WERI-Rb-1 (cell line): ENCODE measurements around the gene DOK6.

Experiments
- DNase-seq: peaks from one replicate; pipeline ENCODE4 v3.0.0-alpha.2; 2020
- H3K27ac ChIP-seq: fragments of 250-450 bp; sonication (Bioruptor Pico); 2 replicates; pipeline ENCODE4 v1.5.1; 2020; ENCODE audit warnings: mild to moderate bottlenecking, moderate library complexity
- H3K27me3 ChIP-seq: fragments of 250-450 bp; sonication (Bioruptor Pico); 2 replicates; pipeline ENCODE4 v1.5.1; 2021; ENCODE audit warnings: mild to moderate bottlenecking, low read depth, moderate library complexity; ENCODE audit not compliant: insufficient read depth, severe bottlenecking
- H3K36me3 ChIP-seq: fragments of 250-450 bp; sonication (Bioruptor Pico); 2 replicates; pipeline ENCODE4 v1.5.1; 2020; ENCODE audit warnings: mild to moderate bottlenecking, moderate library complexity
- H3K4me3 ChIP-seq: 2 replicates; pipeline ENCODE4 v1.5.1; 2011; ENCODE audit warnings: low read depth, mild to moderate bottlenecking, control low read depth, low read length
- H3K9me3 ChIP-seq: fragments of 250-450 bp; sonication (Bioruptor Pico); 2 replicates; pipeline ENCODE4 v1.5.1; 2021; ENCODE audit warnings: mild to moderate bottlenecking, moderate library complexity; ENCODE audit not compliant: severe bottlenecking
- TF ChIP-seq, protein P1 (sequence below): IDR thresholded peaks from 2 replicates; pipeline ENCODE4 v1.5.1; 2011; ENCODE audit warnings: low read depth, mild to moderate bottlenecking, control low read depth, inconsistent platforms, low read length

DOK6 gene

DNA sequence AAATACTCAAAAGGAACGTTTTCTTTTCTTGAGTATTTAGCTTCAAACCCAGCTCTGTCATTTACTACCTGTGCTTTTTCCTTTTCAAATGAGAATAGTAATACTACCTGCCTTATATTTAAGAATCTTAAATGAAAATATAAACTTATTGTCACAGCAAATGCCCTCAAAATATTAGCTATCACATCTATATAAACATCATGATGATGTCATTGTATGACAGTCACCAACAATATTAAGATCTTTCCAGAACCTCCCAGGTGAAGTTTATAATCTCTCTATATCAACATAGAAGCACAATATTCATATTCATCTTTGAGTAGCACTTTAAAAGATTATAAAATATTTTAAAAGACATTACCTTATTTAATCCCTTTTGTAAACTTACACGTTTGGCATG, 92.2 kb downstream of the DOK6 start:
- DNase-seq: no peak
- TF ChIP-seq, protein P1, sequence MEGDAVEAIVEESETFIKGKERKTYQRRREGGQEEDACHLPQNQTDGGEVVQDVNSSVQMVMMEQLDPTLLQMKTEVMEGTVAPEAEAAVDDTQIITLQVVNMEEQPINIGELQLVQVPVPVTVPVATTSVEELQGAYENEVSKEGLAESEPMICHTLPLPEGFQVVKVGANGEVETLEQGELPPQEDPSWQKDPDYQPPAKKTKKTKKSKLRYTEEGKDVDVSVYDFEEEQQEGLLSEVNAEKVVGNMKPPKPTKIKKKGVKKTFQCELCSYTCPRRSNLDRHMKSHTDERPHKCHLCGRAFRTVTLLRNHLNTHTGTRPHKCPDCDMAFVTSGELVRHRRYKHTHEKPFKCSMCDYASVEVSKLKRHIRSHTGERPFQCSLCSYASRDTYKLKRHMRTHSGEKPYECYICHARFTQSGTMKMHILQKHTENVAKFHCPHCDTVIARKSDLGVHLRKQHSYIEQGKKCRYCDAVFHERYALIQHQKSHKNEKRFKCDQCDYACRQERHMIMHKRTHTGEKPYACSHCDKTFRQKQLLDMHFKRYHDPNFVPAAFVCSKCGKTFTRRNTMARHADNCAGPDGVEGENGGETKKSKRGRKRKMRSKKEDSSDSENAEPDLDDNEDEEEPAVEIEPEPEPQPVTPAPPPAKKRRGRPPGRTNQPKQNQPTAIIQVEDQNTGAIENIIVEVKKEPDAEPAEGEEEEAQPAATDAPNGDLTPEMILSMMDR: no peak
- Histone ChIP-seq H3K9me3 (no peaks in the 10 kb centered on the region), H3K27me3 (no peaks in the 10 kb centered on the region), H3K4me3 (no peak overlapping the region), H3K36me3 (no peaks in the 10 kb centered on the region), H3K27ac (no peak overlapping the region)

DNA sequence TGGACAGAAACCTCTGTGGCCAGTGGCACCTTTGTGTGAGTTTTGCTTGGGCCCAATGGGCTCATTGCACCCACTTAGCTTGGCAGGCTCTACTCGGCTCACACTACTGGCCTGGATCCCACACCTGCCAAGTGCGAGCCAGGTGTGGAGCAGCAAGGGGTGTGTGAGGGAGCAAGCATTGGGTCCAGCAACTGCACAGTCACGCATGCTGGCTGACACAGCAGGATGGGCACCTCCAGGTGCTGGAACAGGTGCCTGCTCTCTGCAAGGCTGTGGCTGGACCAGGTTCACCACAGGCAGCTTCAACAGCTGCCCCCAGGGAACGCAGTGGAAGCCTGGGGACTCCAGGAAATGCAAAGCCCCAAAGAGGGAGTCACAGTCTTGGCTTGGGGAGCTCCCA, 94.2 kb downstream of the DOK6 start:
- TF ChIP-seq, protein P1: no peak

DNA sequence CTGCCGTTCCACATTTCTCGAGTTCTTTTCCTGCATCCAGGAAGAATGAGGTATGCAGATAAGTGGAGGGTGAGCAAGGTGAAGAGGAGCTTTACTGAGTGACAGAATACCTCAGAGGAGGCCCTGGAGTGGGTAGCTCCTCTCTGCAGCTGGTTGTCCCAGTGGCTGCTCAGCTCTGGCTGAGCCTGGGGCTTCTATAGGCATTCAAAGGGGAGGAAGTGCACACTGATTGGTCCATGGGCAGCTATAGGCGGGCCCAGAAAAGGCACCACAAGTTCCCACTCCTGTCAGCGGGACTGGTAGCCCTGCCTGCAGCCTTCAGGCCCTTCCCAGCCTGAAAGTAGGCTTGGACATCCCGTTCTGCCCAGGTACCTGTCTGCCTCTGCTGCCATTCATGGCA, 94.7 kb downstream of the DOK6 start:
- no peak overlapping the region for H3K27ac ChIP-seq
- TF ChIP-seq, protein P1: no peak
- no peaks in the 10 kb centered on the region for H3K36me3 ChIP-seq
- H3K9me3 ChIP-seq: no peaks in the 10 kb centered on the region
- H3K27me3 ChIP-seq: no peaks in the 10 kb centered on the region
- no peak overlapping the region for H3K4me3 ChIP-seq
- DNase-seq: no peak

More for the DNA sequence above, 94.2 kb downstream of the DOK6 start:
- Histone ChIP-seq H3K36me3 (no peaks in the 10 kb centered on the region), H3K9me3 (no peaks in the 10 kb centered on the region), H3K4me3 (no peak overlapping the region), H3K27me3 (no peaks in the 10 kb centered on the region), H3K27ac (no peak overlapping the region)
- no peak for DNase-seq

DNA sequence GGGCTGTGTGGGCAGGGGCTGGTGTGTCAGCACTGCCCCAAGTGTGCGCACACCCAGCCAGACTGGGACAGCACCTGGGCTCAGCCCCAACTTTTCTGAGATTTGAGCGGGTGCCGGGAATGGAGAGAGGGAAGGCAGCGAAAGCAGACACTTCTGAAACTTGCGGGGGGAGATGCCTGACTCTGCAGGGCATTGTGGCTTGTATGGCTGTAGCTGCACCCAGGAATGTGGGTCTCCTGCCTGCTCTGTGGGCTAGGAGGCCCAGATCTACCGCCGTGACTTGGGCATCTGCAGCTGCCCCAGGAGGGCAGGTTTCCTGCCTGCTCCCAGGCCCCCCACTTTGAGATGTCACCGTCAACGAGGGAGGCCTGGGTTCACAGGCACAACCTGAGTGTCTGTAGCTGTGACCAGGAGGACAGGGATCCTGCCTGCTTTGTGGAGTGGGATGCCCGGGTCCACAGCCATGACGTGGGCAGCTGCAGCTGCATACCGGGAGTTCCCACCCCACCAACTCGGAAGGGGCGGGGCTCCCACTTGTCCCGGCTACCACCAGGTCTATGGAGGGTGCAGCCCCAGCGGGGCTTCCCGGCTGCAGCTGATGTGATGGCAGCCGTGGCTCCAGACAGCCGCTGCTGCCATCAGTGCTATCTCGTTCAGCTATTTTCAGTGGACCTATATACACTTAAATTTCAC, 95.3 kb downstream of the DOK6 start:
- Histone ChIP-seq H3K36me3 (no peaks in the 10 kb centered on the region), H3K4me3 (no peak overlapping the region), H3K27ac (no peak overlapping the region), H3K9me3 (no peaks in the 10 kb centered on the region), H3K27me3 (no peaks in the 10 kb centered on the region)
- TF ChIP-seq, protein P1: no peak
- DNase-seq: no peak

DNA sequence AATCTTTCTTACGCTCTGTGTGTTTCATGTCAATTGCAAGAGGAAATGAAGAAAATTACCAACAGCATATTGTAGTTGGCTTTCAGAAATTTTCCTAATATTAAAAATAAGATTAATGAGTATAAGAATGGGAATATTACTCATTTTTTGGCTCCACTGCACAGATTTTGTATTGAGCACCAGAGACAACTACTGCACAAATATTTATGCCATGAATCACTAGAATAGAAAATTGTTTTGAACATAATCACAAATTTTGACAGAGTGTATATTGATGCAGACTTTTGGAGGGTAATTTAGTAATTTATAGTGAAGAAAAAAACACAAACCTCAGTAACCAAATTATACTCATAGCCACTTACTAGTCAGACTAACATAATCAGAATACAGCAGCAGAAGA, 118.3 kb downstream of the DOK6 start:
- H3K27me3 ChIP-seq: no peaks in the 10 kb centered on the region
- no peaks in the 10 kb centered on the region for H3K36me3 ChIP-seq
- no peak overlapping the region for H3K4me3 ChIP-seq
- TF ChIP-seq, protein P1: no peak
- no peaks in the 10 kb centered on the region for H3K9me3 ChIP-seq
- DNase-seq: no peak
- H3K27ac ChIP-seq: no peak overlapping the region

DNA sequence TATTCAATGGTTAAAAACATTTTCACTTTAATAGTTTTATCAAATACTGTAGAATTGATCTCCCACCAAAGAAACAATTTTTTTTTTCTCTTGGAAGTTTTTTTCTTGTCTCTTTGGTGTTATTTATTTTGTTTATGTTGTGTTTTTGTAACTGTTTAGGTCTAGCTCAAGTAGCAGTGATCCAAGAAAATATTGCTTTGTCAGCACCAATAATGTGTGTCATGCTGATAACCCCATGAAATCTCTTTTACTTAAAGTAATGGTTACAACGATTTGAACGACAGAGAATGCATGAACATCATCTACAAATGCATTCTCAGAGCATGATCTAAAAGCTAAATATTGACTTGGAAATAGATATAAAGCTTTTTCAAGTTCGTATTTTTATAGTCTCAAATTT, 122.9 kb downstream of the DOK6 start:
- Histone ChIP-seq H3K27me3 (no peaks in the 10 kb centered on the region), H3K9me3 (no peaks in the 10 kb centered on the region), H3K27ac (no peak overlapping the region), H3K4me3 (no peak overlapping the region), H3K36me3 (no peaks in the 10 kb centered on the region)
- TF ChIP-seq, protein P1: no peak
- DNase-seq: no peak
